ENCODE results near the gene CBFB.
A peak's percentile ranks its signal among the peaks of the same experiment; 100 is the strongest.
"Not testable (repeated sequence)": the region's sequence is repeated elsewhere in the genome, so short reads cannot be mapped to it uniquely, and the experiment has no call there.

CBFB gene

DNA sequence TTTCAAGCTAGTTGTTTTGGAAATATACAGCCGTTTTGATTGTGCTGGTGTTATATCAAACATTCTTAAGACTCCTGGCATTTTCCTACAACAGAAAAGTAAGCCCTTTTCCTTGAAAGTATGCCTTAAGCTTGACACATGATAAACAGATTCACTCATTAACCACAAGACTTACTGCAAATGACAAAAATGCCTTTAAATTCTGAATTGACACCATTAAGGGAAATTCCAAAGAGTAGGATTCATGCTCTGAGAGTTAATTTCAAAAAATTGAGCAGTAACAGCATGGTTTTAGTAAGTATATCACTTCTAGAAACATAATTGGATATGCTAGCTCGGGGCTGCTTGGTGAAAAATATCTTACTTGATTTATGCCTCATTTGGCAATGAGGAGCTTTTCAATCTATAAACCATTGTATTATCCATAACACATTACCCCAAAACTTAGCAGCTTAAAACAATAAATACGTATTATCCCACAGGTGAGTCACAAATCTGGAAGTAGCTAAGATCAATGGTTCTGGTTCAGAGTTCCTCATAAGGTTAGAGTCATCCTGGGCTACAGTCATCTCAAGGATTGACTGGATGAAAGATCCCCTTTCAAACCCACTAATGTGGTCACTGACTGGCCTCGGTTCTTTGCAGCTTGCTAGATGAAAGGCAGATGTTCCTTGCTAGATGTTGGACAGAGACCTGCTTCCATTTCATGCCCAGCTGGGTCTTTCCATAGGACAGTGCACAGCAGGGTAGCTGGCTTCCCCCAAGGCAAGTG lies 72.5 kb downstream of the CBFB start:
- no peak for DNase-seq

DNA sequence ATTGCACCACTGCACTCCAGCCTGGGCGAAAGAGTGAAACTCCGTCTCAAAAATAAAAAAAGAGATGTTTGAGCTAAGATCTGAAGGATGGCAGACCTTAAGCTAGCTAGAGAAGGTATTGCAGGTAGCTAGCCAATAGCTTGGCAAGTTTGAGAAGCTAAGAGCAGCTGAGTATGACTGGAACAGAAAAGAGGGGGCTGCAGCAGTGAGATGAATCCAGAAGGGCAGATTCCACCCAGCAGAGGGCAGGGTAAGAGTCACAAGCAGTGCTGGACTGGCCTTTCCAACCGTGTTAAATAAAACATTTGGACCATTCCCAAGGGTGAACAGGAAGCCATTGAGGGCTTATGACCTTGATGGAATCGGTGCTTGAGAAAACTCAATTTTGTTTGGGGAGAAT lies 75.1 kb downstream of the CBFB start:
- DNase-seq = no peak

- DNase-seq = no peak
Measured at GRCh38 chr16:67104845-67105244, 75.9 kb downstream of the CBFB start.

- DNase-seq = no peak
Measured at GRCh38 chr16:67105246-67105645, 76.3 kb downstream of the CBFB start.

GRCh38 chr16:67105881-67106280 lies 76.9 kb downstream of the CBFB start:
- DNase-seq = no peak

DNA sequence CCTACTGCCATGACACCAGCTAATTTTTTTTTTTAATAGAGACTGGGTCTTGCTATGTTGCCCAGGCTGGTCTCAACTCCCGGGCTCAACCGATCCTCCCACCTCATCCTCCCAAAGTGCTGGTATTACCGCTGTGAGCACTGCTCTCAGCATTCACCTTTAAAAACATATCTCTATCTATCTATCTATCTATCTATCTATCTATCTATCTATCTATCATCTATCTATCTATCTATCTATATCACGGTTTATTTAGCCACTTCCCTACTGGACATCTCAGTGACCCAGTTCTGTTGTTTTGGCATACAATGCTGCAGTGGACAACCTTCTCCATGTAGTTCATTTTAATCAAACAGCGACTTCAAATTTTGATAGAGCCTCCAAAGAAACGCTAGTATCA lies 79.5 kb downstream of the CBFB start:
- DNase-seq = no peak

- DNase-seq = no peak
Measured at GRCh38 chr16:67108931-67109406, 80.0 kb downstream of the CBFB start.

- peak; percentile 80 for DNase-seq
Measured at GRCh38 chr16:67109407-67110135, 80.6 kb downstream of the CBFB start, which contains the start of gene PHAF1. Gene PHAF1 (plus strand): TSS chr16:67109941. CDS start chr16:67110176, 235 bp downstream.

DNA sequence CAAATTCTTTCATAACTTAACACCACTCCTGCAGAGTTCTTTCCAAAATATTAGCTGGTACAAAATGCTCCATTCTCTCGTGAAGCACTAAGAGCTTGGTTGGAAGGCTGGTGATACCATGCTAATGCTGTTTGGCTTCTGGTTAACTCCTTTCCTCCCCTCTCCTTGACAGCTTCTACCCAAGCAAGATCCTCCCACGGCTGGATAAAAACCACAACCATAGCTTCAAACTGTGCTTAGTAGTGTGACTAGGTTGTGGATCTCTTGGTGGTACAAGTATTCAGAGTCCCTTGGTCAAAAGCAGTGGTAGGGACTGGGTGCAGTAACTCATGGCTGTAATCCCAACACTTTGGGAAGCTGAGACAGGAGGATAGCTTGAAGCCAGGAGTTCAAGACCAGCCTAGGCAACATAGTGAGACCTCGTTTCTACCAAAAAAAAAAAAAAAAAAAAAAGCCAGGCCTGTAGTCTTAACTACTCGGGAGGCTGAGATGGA lies 83.0 kb downstream of the CBFB start:
- no peak for DNase-seq

- DNase-seq = no peak
Measured at GRCh38 chr16:67112591-67113399, 83.8 kb downstream of the CBFB start.

- DNase-seq = no peak
Measured at GRCh38 chr16:67114793-67115192, 85.8 kb downstream of the CBFB start.

GRCh38 chr16:67115639-67116038 lies 86.7 kb downstream of the CBFB start:
- DNase-seq = peak; percentile 54

GRCh38 chr16:67116388-67117311 lies 87.7 kb downstream of the CBFB start:
- no peak for DNase-seq

- no peak for DNase-seq
Measured at GRCh38 chr16:67117716-67118115, 88.8 kb downstream of the CBFB start.

- DNase-seq = no peak
Measured at GRCh38 chr16:67120025-67120424, 91.1 kb downstream of the CBFB start.

DNA sequence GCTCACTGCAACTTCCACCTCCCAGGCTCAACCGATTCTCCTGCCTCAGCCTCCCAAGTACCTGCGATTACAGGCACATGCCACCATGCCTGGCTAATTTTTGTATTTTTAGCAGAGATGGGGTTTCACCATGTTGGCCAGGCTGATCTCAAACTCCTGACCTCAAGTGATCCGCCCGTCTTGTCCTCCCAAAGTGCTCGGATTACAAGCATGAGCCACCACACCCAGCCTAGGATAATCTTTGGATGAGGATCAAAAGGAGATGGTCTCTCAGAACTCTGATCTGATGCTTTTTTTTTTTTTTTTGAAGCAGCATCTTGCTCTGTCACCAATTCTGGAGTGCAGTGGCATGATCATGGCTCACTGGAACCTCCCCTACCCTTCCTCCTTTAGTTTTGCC lies 93.8 kb downstream of the CBFB start:
- DNase-seq = not testable (repeated sequence)

DNA sequence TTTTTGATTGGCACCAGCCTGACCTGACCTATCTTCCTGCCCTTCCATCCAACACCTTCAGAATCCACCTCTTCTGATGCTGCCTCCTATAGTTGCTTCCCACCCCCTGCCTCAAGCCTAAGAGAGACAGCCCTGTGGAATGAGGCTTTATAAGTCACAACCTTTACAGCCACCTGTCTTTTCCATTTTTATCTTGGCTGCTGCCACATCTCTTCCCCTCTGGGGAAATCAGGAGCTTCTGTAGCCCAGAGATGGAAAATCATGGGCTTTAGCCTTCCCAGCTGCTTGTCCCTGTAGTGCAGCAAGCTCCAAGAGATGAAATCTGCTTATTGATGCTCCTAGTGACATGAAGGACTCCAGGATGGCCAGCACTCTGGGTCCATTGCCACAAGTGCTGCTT lies 99.5 kb downstream of the CBFB start:
- no peak for DNase-seq

DNA sequence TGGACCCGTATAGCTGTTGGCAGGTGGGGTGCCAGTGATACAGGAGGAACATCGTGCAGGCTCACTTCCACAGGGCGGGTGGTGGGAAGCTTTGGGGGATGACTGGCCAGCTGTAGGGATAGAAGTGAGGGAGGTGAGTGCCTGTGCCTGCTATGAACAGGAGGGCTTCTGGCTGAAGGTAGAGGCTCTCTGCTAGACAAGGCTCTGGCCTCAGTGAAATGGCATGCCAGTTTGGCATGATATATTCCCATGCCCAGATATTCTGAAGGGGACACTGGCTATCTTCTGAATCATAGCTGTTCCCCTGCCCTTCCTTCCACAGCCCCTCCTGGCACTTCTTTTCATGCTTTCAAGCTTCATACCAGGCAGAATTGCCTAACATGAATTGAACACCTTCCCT lies 99.9 kb downstream of the CBFB start:
- DNase-seq = no peak

GRCh38 chr16:67129422-67129821 lies 100.5 kb downstream of the CBFB start:
- DNase-seq = no peak

DNA sequence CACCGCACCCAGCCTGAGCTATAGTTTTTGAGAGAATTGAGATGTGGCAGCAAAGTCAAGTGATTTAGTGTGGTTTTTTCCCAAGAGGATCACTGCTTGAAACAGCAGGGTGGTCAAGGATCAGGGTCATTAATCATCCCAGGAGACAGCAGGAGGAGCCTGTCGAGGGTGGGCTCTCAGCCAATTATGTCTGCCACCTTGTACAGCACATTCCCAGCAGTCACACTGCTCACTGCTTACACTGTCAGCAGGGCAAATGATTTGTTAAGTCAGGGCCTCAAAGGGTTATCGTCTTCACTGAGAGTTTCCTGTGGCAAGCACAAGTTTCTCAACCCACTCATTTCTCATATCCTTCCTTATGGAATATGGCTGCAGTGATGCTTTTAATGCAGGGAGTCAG lies 108.7 kb downstream of the CBFB start:
- DNase-seq = no peak

DNA sequence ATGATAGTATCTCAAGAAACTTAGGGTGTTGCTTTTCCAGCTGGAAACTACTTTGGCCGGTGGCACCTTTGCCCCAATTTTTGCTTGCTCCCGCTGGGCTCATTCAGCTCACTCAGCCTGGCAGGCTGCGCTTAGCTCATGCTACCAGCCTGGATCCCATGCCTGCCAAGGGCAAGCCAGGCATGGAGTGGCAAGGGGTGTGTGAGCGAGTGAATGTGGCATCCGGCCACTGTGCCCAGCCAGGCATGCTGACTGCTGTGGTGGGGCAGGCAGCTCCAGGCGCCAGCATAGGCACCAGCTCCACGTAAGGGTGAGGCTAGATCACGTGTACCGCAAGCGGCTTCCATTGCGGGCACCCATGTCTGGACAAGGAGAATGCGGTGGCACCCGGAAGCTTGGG lies 112.4 kb downstream of the CBFB start:
- DNase-seq = no peak

DNA sequence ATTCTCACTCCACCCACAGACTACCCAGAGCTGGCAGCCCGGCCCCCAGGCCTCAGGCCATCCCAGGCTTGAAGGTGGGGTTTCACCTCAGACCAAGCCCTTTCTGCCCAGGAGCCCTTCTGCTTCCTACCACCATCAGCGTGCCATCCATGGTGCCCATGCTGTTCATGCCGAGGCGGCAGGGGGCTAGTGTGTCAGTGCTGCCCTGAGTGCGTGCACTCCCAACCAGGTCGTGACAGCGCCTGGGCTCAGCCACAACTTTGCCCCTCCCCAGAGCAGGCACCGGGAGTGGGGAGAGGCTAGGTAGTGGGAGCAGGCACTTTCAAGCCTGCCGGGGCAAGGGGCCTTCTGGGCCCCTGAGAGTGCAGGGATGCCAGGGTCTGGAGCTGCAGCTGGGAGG lies 113.4 kb downstream of the CBFB start:
- DNase-seq = no peak

Data from amniotic stem cell (primary cell).